ENCODE measurements around the gene HMCN1.

Gene HMCN1

DNA sequence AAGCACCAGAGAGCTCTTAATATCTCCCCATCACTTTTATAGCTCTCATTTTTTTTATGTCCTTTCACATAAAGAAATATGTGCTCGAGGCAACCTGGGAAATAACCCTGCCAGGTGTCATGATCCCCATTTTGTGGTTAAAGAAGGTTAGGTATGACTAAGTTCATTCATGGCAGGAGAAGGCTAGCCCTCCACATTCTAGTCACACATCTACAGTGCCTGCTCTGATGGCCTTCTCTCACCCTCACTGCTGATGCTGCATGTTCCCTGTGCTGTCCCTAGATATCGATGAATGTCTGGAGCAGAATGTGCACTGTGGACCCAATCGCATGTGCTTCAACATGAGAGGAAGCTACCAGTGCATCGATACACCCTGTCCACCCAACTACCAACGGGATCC is 453.4 kb downstream of the HMCN1 start:
- DNase-seq (ENCODE audit: low spot score): no peak

DNA sequence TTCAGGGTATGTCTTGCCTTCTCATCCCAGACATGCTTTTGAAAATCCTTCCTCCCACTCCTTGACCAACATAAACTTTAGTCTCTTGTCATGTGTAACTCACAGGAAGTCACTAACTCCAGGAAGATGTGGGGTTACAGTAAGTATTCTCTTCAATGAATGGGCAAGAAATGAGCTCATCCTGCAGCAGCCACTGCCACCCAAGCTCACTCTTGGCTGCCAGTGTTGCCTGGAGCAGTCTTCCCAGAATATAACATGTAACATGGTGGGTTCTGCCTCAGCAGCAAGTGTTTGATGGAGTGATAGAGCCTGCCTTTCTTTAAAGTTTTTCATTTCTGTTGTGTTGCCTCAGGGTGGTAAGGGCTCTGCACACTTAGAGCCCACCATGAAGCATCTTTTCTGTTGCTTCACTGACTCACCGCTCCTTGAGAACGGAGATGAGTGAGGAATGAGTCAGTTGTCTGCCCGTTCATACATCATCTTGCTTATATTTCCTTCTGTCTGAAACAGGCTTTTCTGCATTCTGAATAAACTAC is 453.9 kb downstream of the HMCN1 start:
- no peak for DNase-seq (ENCODE audit: low spot score)
- TF ChIP-seq, protein P1, sequence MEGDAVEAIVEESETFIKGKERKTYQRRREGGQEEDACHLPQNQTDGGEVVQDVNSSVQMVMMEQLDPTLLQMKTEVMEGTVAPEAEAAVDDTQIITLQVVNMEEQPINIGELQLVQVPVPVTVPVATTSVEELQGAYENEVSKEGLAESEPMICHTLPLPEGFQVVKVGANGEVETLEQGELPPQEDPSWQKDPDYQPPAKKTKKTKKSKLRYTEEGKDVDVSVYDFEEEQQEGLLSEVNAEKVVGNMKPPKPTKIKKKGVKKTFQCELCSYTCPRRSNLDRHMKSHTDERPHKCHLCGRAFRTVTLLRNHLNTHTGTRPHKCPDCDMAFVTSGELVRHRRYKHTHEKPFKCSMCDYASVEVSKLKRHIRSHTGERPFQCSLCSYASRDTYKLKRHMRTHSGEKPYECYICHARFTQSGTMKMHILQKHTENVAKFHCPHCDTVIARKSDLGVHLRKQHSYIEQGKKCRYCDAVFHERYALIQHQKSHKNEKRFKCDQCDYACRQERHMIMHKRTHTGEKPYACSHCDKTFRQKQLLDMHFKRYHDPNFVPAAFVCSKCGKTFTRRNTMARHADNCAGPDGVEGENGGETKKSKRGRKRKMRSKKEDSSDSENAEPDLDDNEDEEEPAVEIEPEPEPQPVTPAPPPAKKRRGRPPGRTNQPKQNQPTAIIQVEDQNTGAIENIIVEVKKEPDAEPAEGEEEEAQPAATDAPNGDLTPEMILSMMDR (IDR thresholded peaks at IDR 0.05; ENCODE audit: extremely low read depth, missing control alignments): no peak

More for the DNA sequence above, 453.4 kb downstream of the HMCN1 start:
- TF ChIP-seq, protein P1 (IDR thresholded peaks at IDR 0.05; ENCODE audit: extremely low read depth, missing control alignments): no peak

GRCh38 chr1:186188736-186189135 is 454.5 kb downstream of the HMCN1 start:
- DNase-seq (ENCODE audit: low spot score): no peak
- TF ChIP-seq, protein P1 (IDR thresholded peaks at IDR 0.05; ENCODE audit: extremely low read depth, missing control alignments): no peak

DNA sequence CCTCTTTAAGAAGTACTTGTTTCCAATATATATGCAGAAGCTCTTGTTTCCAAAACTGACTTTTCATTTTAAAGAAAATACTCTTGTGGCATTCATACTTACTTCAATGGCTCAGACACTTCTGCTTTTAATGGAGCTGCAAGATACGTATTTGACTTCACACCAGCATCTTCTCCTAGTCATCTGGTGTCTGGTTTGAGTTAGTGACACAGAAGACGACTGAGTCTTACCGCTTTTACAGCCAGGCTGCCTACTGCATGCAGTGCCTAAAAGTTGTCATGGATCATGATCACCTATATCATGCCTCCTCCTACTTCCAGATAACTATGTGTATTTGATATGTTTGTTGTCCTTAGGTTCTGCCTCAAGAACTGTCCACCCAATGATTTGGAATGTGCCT is 455.0 kb downstream of the HMCN1 start:
- no peak for DNase-seq (ENCODE audit: low spot score)
- TF ChIP-seq, protein P1 (IDR thresholded peaks at IDR 0.05; ENCODE audit: extremely low read depth, missing control alignments): no peak

GRCh38 chr1:186191511-186191910 is 457.3 kb downstream of the HMCN1 start:
- TF ChIP-seq, protein P1 (IDR thresholded peaks at IDR 0.05; ENCODE audit: extremely low read depth, missing control alignments): no peak
- no peak for DNase-seq (ENCODE audit: low spot score)

DNA sequence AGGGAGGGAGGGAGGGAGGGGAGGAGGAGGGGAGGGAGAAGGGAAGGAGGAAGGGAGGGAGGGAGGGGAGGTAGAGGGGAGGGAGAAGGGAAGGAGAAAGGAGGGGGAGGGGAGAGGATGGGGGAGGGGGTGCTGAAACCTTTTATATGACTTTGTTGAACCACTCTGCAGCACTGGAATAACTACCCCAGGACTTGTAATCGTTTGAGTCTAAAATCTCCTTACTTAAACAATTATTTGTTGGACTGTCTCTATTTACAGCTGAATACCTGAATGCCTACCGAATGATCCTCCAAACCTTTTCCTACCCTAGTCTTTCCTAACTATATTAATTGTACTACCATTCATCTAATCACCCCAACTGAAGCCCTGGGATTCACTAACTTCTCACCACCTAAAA is 459.0 kb downstream of the HMCN1 start:
- DNase-seq (ENCODE audit: low spot score): no peak
- TF ChIP-seq, protein P1 (IDR thresholded peaks at IDR 0.05; ENCODE audit: extremely low read depth, missing control alignments): no peak

DNA sequence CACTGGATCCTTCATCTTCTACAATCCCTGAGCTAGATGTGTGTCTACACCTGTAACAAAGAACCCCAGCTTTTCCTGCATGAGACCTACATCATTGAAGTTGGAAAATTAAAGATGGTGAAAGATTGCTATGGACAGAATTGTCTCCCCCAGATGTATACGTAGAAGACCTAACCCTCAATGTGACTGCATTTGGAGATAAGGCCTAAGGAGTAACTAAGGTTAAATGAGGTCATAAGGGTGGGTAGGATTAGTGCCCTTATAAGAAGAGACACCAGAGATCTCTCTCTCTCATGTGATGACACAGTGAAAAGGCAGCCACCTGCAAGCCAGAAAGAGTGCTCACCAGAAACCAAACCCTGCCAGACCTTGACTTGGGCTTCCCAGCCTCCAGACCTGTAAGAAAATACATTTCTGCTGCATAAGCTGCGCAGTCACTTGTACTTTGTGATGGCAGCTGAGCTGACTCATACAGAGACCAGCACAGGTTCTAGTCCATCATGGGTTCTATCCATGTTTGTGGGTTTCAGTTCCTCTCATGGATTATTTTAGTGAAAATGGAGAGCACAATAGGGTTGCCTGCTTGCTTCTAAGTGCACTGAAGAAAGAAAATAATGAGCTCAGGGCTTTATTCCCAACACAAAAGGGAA is 460.0 kb downstream of the HMCN1 start:
- TF ChIP-seq, protein P1 (IDR thresholded peaks at IDR 0.05; ENCODE audit: extremely low read depth, missing control alignments): no peak
- DNase-seq (ENCODE audit: low spot score): no peak
